ENCODE results near the gene CDH23. TPM values are rescaled to one million over a fixed set of nuclear protein-coding genes. Genes with fewer than 3 reads are reported as not detected.

CDH23 gene
- total and polyA plus RNA-seq, 7 donors = 1.00 to 3.8 (median 1.9) TPM

DNA sequence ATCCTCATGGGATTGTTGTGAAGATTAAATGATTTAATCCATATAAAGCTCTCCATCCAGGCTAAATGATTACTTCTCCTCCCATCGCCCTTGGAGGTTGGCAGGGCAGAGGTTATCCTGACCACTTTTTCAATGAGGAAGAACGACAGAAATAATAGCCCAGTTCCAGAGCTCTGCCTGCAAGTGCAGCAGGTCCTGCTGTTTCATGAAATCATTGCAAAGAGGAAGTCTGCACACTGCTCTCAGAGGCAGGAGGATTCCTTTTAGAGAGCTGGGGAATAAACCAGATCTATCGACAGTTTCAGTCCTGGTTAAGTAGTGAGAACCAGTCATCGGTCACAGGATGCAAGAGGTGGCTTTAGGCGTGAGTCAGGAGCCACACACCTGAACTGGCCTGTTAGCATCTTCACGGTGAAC is 25.0 kb upstream of the CDH23 start:
- no peak for TF ChIP-seq CTCF (IDR thresholded peaks at IDR 0.05)
- H3K4me3 ChIP-seq = no peak overlapping the region
- peaks cover 2% of the 10 kb centered on the region for H3K4me1 ChIP-seq
- intact Hi-C loops (cut with DNase I) = loop anchor here in 1 of 2 donors (5.0 kb wide), 1 partner anchor 44 kb away; no protein-coding TSS in a partner anchor
- ATAC-seq (no peak), DNase-seq (no peak)
- no peaks in the 10 kb centered on the region for H3K36me3 ChIP-seq (ENCODE audit: insufficient read depth in 1 of 2, low read depth in 1 of 2)
- no peaks in the 10 kb centered on the region for H3K27me3 ChIP-seq (ENCODE audit: insufficient read depth in 3 of 3, low read length in 2 of 3)
- H3K9me3 ChIP-seq = no peaks in the 10 kb centered on the region
- WGBS, 3 donors = 70 to 74% (median 72%) methylated on average over 6 of the region's 6 CpGs
- H3K27ac ChIP-seq = no peak overlapping the region

GRCh38 chr10:71372882-71373495 is 23.7 kb upstream of the CDH23 start:
- Histone ChIP-seq H3K27ac (no peak overlapping the region), H3K36me3 (ENCODE audit: insufficient read depth in 1 of 2, low read depth in 1 of 2) (no peaks in the 10 kb centered on the region), H3K27me3 (ENCODE audit: insufficient read depth in 3 of 3, low read length in 2 of 3) (no peaks in the 10 kb centered on the region), H3K9me3 (no peaks in the 10 kb centered on the region), H3K4me3 (no peak overlapping the region), H3K4me1 (peaks cover 6% of the 10 kb centered on the region)
- DNase-seq (no peak), ATAC-seq (no peak)
- TF ChIP-seq CTCF (IDR thresholded peaks at IDR 0.05) = no peak
- 71 to 74% (median 74%) methylated on average over 10 of the region's 10 CpGs for WGBS, 3 donors
- intact Hi-C loops (cut with DNase I) = loop anchor here in 1 of 2 donors (5.0 kb wide), 1 partner anchor 46 kb away; no protein-coding TSS in a partner anchor

- DNase-seq (no peak), ATAC-seq (no peak)
- Histone ChIP-seq H3K36me3 (ENCODE audit: insufficient read depth in 1 of 2, low read depth in 1 of 2) (no peaks in the 10 kb centered on the region), H3K4me3 (no peak overlapping the region), H3K9me3 (no peaks in the 10 kb centered on the region), H3K27me3 (ENCODE audit: insufficient read depth in 3 of 3, low read length in 2 of 3) (no peaks in the 10 kb centered on the region), H3K27ac (no peak overlapping the region), H3K4me1 (peaks cover 6% of the 10 kb centered on the region)
- TF ChIP-seq CTCF (IDR thresholded peaks at IDR 0.05) = no peak
- 70 to 86% (median 77%) methylated on average over 11 of the region's 11 CpGs for WGBS, 3 donors
- intact Hi-C loops (cut with DNase I) = loop anchor here in 1 of 2 donors (5.0 kb wide), 1 partner anchor 47 kb away; no protein-coding TSS in a partner anchor
Measured at GRCh38 chr10:71374481-71375233, 22.1 kb upstream of the CDH23 start.

GRCh38 chr10:71375952-71376351 is 20.8 kb upstream of the CDH23 start:
- no peak for DNase-seq
- 58 to 65% (median 62%) methylated on average over 3 of the region's 3 CpGs for WGBS, 3 donors
- Histone ChIP-seq H3K27me3 (ENCODE audit: insufficient read depth in 3 of 3, low read length in 2 of 3) (no peaks in the 10 kb centered on the region), H3K36me3 (ENCODE audit: insufficient read depth in 1 of 2, low read depth in 1 of 2) (no peaks in the 10 kb centered on the region), H3K4me1 (peaks cover 6% of the 10 kb centered on the region), H3K27ac (no peak overlapping the region), H3K4me3 (no peak overlapping the region), H3K9me3 (no peaks in the 10 kb centered on the region)
- TF ChIP-seq CTCF (IDR thresholded peaks at IDR 0.05) = no peak
- intact Hi-C loops (cut with DNase I) = no loop called here
- ATAC-seq = no peak

All from psoas muscle (tissue), 8 donors.